HEK293 (cell line): ENCODE measurements around the gene SCFD1.
"Not testable (repeated sequence)": the region's sequence is repeated elsewhere in the genome, so short reads cannot be mapped to it uniquely, and the experiment has no call there.

ENCODE experiments used
- CTCF ChIA-PET: fragments of 350-600 bp; formaldehyde crosslinking; extraction: SDS; loops from one replicate; lab custom pipeline; 2021; ENCODE audit warnings: antibody characterized with exemption; lab: Yijun Ruan, JAX
- POLR2A ChIA-PET: fragments of 300-600 bp; formaldehyde crosslinking; extraction: SDS; loops from one replicate; lab custom pipeline; 2020; ENCODE audit warnings: antibody characterized with exemption, inconsistent platforms; lab: Yijun Ruan, JAX
- H3K27ac ChIP-seq: fragments of 200-500 bp; sonication (Bioruptor generic); 2 replicates; pipeline ENCODE4 v1.5.1; 2014; ENCODE audit warnings: low read depth, low read length, control low read depth, inconsistent platforms; ENCODE audit errors: extremely low read depth
- H3K36me3 ChIP-seq, 2 experiments: fragments of 200-500 bp in 1 of 2; sonication (Bioruptor generic) in 1 of 2; 1 replicate in 1 of 2; 2 replicates in 1 of 2; pipeline ENCODE4 v1.5.1; 2014 to 2017; ENCODE audit warnings: inconsistent platforms in 2 of 2, low read length in 2 of 2; ENCODE audit not compliant: control insufficient read depth in 2 of 2, insufficient read depth in 1 of 2
- H3K4me1 ChIP-seq: fragments of 200-500 bp; sonication (Bioruptor generic); 2 replicates; pipeline ENCODE4 v1.5.1; 2014; ENCODE audit warnings: mild to moderate bottlenecking, low read length, inconsistent platforms; ENCODE audit not compliant: control insufficient read depth, insufficient read depth
- H3K4me3 ChIP-seq: 2 replicates; pipeline ENCODE4 v1.5.1; 2011; ENCODE audit warnings: low read depth, mild to moderate bottlenecking, control low read depth, low read length, moderate library complexity
- H3K9me3 ChIP-seq: fragments of 200-500 bp; sonication (Bioruptor generic); 2 replicates; pipeline ENCODE4 v1.5.1; 2014; ENCODE audit warnings: low read depth, low read length, inconsistent platforms; ENCODE audit not compliant: control insufficient read depth, insufficient read depth
- FEZF1 ChIP-seq: fragments of 450-650 bp; formaldehyde crosslinking; IDR thresholded peaks from 2 replicates; pipeline ENCODE4 v1.5.1; 2016; ENCODE audit warnings: missing biosample characterization, missing genetic modification characterization
- HOXA7 ChIP-seq: sonication (generic); formaldehyde crosslinking; IDR thresholded peaks from 2 replicates; pipeline ENCODE4 v1.8.1; 2022; ENCODE audit warnings: missing genetic modification reagents, borderline replicate concordance
- MZF1 ChIP-seq: fragments of 450-650 bp; formaldehyde crosslinking; IDR thresholded peaks from 2 replicates; pipeline ENCODE4 v1.5.1; 2017; ENCODE audit warnings: missing biosample characterization, missing genetic modification characterization, borderline replicate concordance
- OSR2 ChIP-seq: fragments of 450-650 bp; formaldehyde crosslinking; IDR thresholded peaks from 2 replicates; pipeline ENCODE4 v1.5.1; 2016; ENCODE audit warnings: missing biosample characterization, missing genetic modification characterization
- PATZ1 ChIP-seq: fragments of 450-650 bp; formaldehyde crosslinking; IDR thresholded peaks from 2 replicates; pipeline ENCODE4 v1.5.1; 2016; ENCODE audit warnings: missing biosample characterization, missing genetic modification characterization
- PRDM2 ChIP-seq: fragments of 450-650 bp; formaldehyde crosslinking; IDR thresholded peaks from 2 replicates; pipeline ENCODE4 v1.5.1; 2016; ENCODE audit warnings: missing biosample characterization, missing genetic modification characterization, borderline replicate concordance
- RBAK ChIP-seq: fragments of 450-650 bp; formaldehyde crosslinking; IDR thresholded peaks from 2 replicates; pipeline ENCODE4 v1.5.1; 2016; ENCODE audit warnings: missing biosample characterization, missing genetic modification characterization
- SCRT1 ChIP-seq: fragments of 450-650 bp; formaldehyde crosslinking; IDR thresholded peaks from 2 replicates; pipeline ENCODE4 v1.5.1; 2016; ENCODE audit warnings: missing biosample characterization, missing genetic modification characterization, borderline replicate concordance
- WT1 ChIP-seq: fragments of 450-650 bp; formaldehyde crosslinking; IDR thresholded peaks from 2 replicates; pipeline ENCODE4 v1.5.1; 2016; ENCODE audit warnings: missing biosample characterization, missing genetic modification characterization
- ZBTB17 ChIP-seq: fragments of 450-650 bp; formaldehyde crosslinking; IDR thresholded peaks from 2 replicates; pipeline ENCODE4 v1.5.1; 2016; ENCODE audit warnings: missing biosample characterization, missing genetic modification characterization
- ZEB2 ChIP-seq: fragments of 450-650 bp; formaldehyde crosslinking; IDR thresholded peaks from 2 replicates; pipeline ENCODE4 v1.5.1; 2016; ENCODE audit warnings: missing biosample characterization, missing genetic modification characterization
- ZFHX2 ChIP-seq: fragments of 450-650 bp; formaldehyde crosslinking; conservative IDR thresholded peaks from 2 replicates; pipeline ENCODE4 v1.5.1; 2016; ENCODE audit warnings: missing biosample characterization, missing genetic modification characterization
- ZNF2 ChIP-seq: fragments of 450-650 bp; formaldehyde crosslinking; IDR thresholded peaks from 2 replicates; pipeline ENCODE4 v1.5.1; 2016; ENCODE audit warnings: missing biosample characterization, missing genetic modification characterization
- ZNF24 ChIP-seq: fragments of 450-650 bp; formaldehyde crosslinking; IDR thresholded peaks from 2 replicates; pipeline ENCODE4 v1.5.1; 2016; ENCODE audit warnings: missing biosample characterization, missing genetic modification characterization
- ZNF473 ChIP-seq: fragments of 450-650 bp; formaldehyde crosslinking; IDR thresholded peaks from 2 replicates; pipeline ENCODE4 v1.5.1; 2017; ENCODE audit warnings: missing biosample characterization, missing genetic modification characterization
- ZNF544 ChIP-seq: fragments of 450-650 bp; formaldehyde crosslinking; IDR thresholded peaks from 2 replicates; pipeline ENCODE4 v1.5.0; 2017; ENCODE audit warnings: missing biosample characterization, missing genetic modification characterization
- ZNF600 ChIP-seq: fragments of 450-650 bp; formaldehyde crosslinking; IDR thresholded peaks from 2 replicates; pipeline ENCODE4 v1.5.1; 2016; ENCODE audit warnings: missing biosample characterization, missing genetic modification characterization
- ZNF629 ChIP-seq: fragments of 450-650 bp; formaldehyde crosslinking; IDR thresholded peaks from 2 replicates; pipeline ENCODE4 v1.5.1; 2017; ENCODE audit warnings: missing biosample characterization, missing genetic modification characterization
- ZNF639 ChIP-seq: fragments of 450-650 bp; formaldehyde crosslinking; IDR thresholded peaks from 2 replicates; pipeline ENCODE4 v1.5.1; 2016; ENCODE audit warnings: missing biosample characterization, missing genetic modification characterization
- ZSCAN30 ChIP-seq: fragments of 450-650 bp; IDR thresholded peaks from 2 replicates; pipeline ENCODE4 v1.5.1; 2018; ENCODE audit warnings: missing biosample characterization, mild to moderate bottlenecking, missing genetic modification characterization, moderate library complexity

The SCFD1 gene

GRCh38 chr14:30603402-30603801 is 18.7 kb upstream of the SCFD1 start (continued):
- no peak for TF ChIP-seq ZBTB17 (tag by site-specific recombination)
- TF ChIP-seq, all 188 proteins: peak for 0

GRCh38 chr14:30604696-30605095 is 17.4 kb upstream of the SCFD1 start:
- peak; percentile 76 for TF ChIP-seq ZNF24 (tag by site-specific recombination)
- H3K4me1 ChIP-seq, POLR2A ChIA-PET, H3K9me3 ChIP-seq, H3K4me3 ChIP-seq, H3K27ac ChIP-seq, CTCF ChIA-PET: not testable (repeated sequence)
- H3K36me3 ChIP-seq = peaks cover 62 to 71% of the 10 kb centered on the region in 2 experiments

- Histone ChIP-seq H3K36me3 (peaks cover 50 to 66% of the 10 kb centered on the region in 2 experiments), H3K27ac (no peak overlapping the region)
- CTCF ChIA-PET = no interaction called here
- TF ChIP-seq ZNF639 (tag by site-specific recombination) (no peak), PRDM2 (tag by site-specific recombination) (no peak)
- TF ChIP-seq, all 188 proteins: peak for 0
- POLR2A ChIA-PET = no interaction called here
- Histone ChIP-seq H3K9me3 (no peaks in the 10 kb centered on the region), H3K4me3 (no peak overlapping the region), H3K4me1 (peaks cover 9% of the 10 kb centered on the region)
These were observed 14.9 kb upstream of the SCFD1 start for GRCh38 chr14:30607156-30607780.

GRCh38 chr14:30608533-30609006 is 13.5 kb upstream of the SCFD1 start:
- H3K36me3 ChIP-seq = peaks cover 45 to 57% of the 10 kb centered on the region in 2 experiments
- CTCF ChIA-PET = interaction anchor here (0.8 kb wide), 1 partner anchor 8 kb away, joined by 4 read pairs; no protein-coding TSS in a partner anchor
- TF ChIP-seq ZNF600 (tag by site-specific recombination) (peak; percentile 70; the same call in 1 of the 2 replicates), MZF1 (tag by site-specific recombination) (peak; percentile 68; the same call in 1 of the 2 replicates), ZNF473 (tag by site-specific recombination) (no peak), FEZF1 (peak; percentile 46; the same call in 1 of the 2 replicates), ZSCAN30 (no peak), ZNF629 (tag by site-specific recombination) (peak; percentile 48), ZNF2 (tag by site-specific recombination) (peak; percentile 34; the same call in 1 of the 2 replicates), ZEB2 (tag by site-specific recombination) (peak; percentile 43; the same call in 1 of the 2 replicates), ZBTB17 (tag by site-specific recombination) (peak; percentile 81), RBAK (tag by site-specific recombination) (no peak), HOXA7 (CRISPR knock-in tag) (no peak), PATZ1 (tag by site-specific recombination) (peak; percentile 23; the same call in 1 of the 2 replicates), ZNF544 (tag by site-specific recombination) (no peak), SCRT1 (tag by site-specific recombination) (0 out of 2 replicates have a peak, but pooled peaks have one; percentile 28), OSR2 (tag by site-specific recombination) (peak; percentile 85), ZFHX2 (tag by site-specific recombination) (no peak), WT1 (peak; percentile 56)

More at GRCh38 chr14:30608533-30609006, 13.5 kb upstream of the SCFD1 start:
- POLR2A ChIA-PET = no interaction called here
- no peak overlapping the region for H3K27ac ChIP-seq
- no peaks in the 10 kb centered on the region for H3K9me3 ChIP-seq
- H3K4me3 ChIP-seq = no peak overlapping the region
- H3K4me1 ChIP-seq = peaks cover 9% of the 10 kb centered on the region
